ENCODE data around the gene SMG1. TPM values are rescaled to one million over a fixed set of nuclear protein-coding genes. Genes with fewer than 3 reads are reported as not detected.
A peak's percentile ranks its signal among the peaks of the same experiment; 100 is the strongest.
"Not testable (repeated sequence)": the region's sequence is repeated elsewhere in the genome, so short reads cannot be mapped to it uniquely, and the experiment has no call there.

Gene SMG1
- total and polyA plus RNA-seq, 10 of the 15 experiments (the other 5 are each of a cell fraction or from before 2014, with no cell fraction given) = 3.9 to 66.7 (median 37.0) TPM

- not testable (repeated sequence) for DNase-seq (ENCODE audit: low read depth, low spot score)
- TF ChIP-seq ATF7 (IDR thresholded peaks at IDR 0.05; ENCODE audit: low read depth) = peak; percentile 73
- 0 out of 2 replicates have a peak, but pooled peaks have one; percentile 40 for TF ChIP-seq MLLT1 (IDR thresholded peaks at IDR 0.05)
These were observed 57.0 kb downstream of the SMG1 start for GRCh38 chr16:18869043-18869771.

DNA sequence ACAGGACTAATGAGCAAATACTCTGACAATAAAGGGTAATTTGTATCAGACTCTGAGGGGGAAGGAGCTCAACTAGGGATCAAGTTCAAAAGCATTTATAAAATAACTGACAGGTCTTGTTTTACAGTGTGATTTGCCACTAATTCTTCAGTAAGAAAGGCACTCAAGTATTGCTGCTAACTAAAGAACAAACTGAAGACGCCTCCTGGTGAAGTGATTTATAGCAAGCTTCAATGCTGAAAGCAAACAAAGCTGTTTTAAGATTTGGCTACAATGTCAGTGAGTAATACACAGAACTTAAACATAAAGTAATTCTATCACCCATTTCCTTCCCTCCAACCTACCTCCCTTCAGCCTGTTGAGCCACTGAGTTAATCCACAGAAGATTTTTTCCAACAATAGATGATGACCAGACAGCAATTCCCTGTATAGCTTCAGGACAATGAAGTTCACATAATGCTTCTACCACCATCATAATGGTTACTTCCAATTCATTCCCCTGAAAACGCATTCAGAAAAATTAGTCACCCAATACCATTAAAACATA, 59.9 kb downstream of the SMG1 start:
- H3K9ac ChIP-seq (ENCODE audit: control insufficient read depth, insufficient read depth, low read length); H3K36me3 ChIP-seq (ENCODE audit: control insufficient read depth in 2 of 2, insufficient read depth in 2 of 2, low read length in 1 of 2); H3K9me3 ChIP-seq (replicated peaks; ENCODE audit: control insufficient read depth, insufficient read depth, low read length); intact Hi-C loops (cut with micrococcal nuclease; ENCODE audit: unreplicated experiment); H3K4me2 ChIP-seq (ENCODE audit: control insufficient read depth, insufficient read depth); SMC1A ChIA-PET (ENCODE audit: uncharacterized antibody, unreplicated experiment); FAIRE-seq; CTCF ChIA-PET; H3K27me3 ChIP-seq (replicated peaks in 1 of 2; ENCODE audit: control insufficient read depth in 2 of 2, insufficient read depth in 2 of 2, low read length in 1 of 2); H2AFZ ChIP-seq (ENCODE audit: control insufficient read depth, low read depth, low read length); POLR2A ChIA-PET; BruUV-seq (replicated peaks); H3K79me2 ChIP-seq (ENCODE audit: control insufficient read depth, insufficient read depth, low read length); H3K4me1 ChIP-seq (ENCODE audit: control insufficient read depth, insufficient read depth, low read length); in situ Hi-C loops (cut with MboI); H3K4me3 ChIP-seq; H3K27ac ChIP-seq (ENCODE audit: control insufficient read depth, insufficient read depth); ATAC-seq; DNase-seq (ENCODE audit: low read depth, low spot score); RAD21 ChIA-PET (ENCODE audit: unreplicated experiment); H4K20me1 ChIP-seq (ENCODE audit: control insufficient read depth, insufficient read depth): not testable (repeated sequence)
- WGBS (ENCODE audit: insufficient coverage, insufficient replicate concordance, low lambda C conversion rate, missing lambda C conversion rate) = 95% methylated on average over 2 of the region's 2 CpGs

More at GRCh38 chr16:18869043-18869771, 57.0 kb downstream of the SMG1 start:
- RAD21 ChIA-PET (ENCODE audit: unreplicated experiment); FAIRE-seq; H3K4me2 ChIP-seq (ENCODE audit: control insufficient read depth, insufficient read depth); H4K20me1 ChIP-seq (ENCODE audit: control insufficient read depth, insufficient read depth); H3K27me3 ChIP-seq (replicated peaks in 1 of 2; ENCODE audit: control insufficient read depth in 2 of 2, insufficient read depth in 2 of 2, low read length in 1 of 2); H2AFZ ChIP-seq (ENCODE audit: control insufficient read depth, low read depth, low read length); H3K4me1 ChIP-seq (ENCODE audit: control insufficient read depth, insufficient read depth, low read length); H3K9ac ChIP-seq (ENCODE audit: control insufficient read depth, insufficient read depth, low read length); in situ Hi-C loops (cut with MboI); H3K9me3 ChIP-seq (replicated peaks; ENCODE audit: control insufficient read depth, insufficient read depth, low read length); POLR2A ChIA-PET; CTCF ChIA-PET; H3K79me2 ChIP-seq (ENCODE audit: control insufficient read depth, insufficient read depth, low read length); H3K27ac ChIP-seq (ENCODE audit: control insufficient read depth, insufficient read depth); H3K36me3 ChIP-seq (ENCODE audit: control insufficient read depth in 2 of 2, insufficient read depth in 2 of 2, low read length in 1 of 2); intact Hi-C loops (cut with micrococcal nuclease; ENCODE audit: unreplicated experiment); H3K4me3 ChIP-seq; ATAC-seq: not testable (repeated sequence)
- TSS peak; percentile 21 for BruUV-seq (replicated peaks)
- SMC1A ChIA-PET (ENCODE audit: uncharacterized antibody, unreplicated experiment) = interaction anchor here (1.7 kb wide), 1 partner anchor 65 kb away, joined by 3 read pairs; no protein-coding TSS in a partner anchor
- 96% methylated on average over 2 of the region's 2 CpGs for WGBS (ENCODE audit: insufficient coverage, insufficient replicate concordance, low lambda C conversion rate, missing lambda C conversion rate)

DNA sequence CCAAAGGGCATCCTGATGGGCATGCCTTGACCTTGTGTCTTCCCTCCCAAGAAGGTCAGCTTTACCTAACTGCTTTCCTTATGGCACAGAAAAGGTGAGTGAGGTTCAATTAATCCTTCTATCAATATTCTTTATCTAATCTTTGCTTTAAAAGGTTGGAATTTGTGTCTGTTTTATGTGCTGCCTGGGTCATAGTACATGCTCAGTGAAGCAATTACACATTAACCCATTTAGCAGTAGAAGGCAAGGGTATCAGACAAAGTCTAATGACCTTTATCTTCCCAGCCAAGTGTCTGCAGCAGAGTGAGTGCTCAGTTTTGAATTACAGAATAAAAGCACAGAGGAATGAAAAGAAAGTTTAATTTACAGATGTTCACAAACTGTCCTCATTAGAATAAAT, 63.3 kb downstream of the SMG1 start:
- H4K20me1 ChIP-seq (ENCODE audit: control insufficient read depth, insufficient read depth); H3K79me2 ChIP-seq (ENCODE audit: control insufficient read depth, insufficient read depth, low read length); intact Hi-C loops (cut with micrococcal nuclease; ENCODE audit: unreplicated experiment); H3K9me3 ChIP-seq (replicated peaks; ENCODE audit: control insufficient read depth, insufficient read depth, low read length); DNase-seq (ENCODE audit: low read depth, low spot score); H3K27me3 ChIP-seq (replicated peaks in 1 of 2; ENCODE audit: control insufficient read depth in 2 of 2, insufficient read depth in 2 of 2, low read length in 1 of 2); H3K27ac ChIP-seq (ENCODE audit: control insufficient read depth, insufficient read depth); in situ Hi-C loops (cut with MboI); H3K4me2 ChIP-seq (ENCODE audit: control insufficient read depth, insufficient read depth); H3K4me3 ChIP-seq; H3K36me3 ChIP-seq (ENCODE audit: control insufficient read depth in 2 of 2, insufficient read depth in 2 of 2, low read length in 1 of 2); H3K4me1 ChIP-seq (ENCODE audit: control insufficient read depth, insufficient read depth, low read length); H3K9ac ChIP-seq (ENCODE audit: control insufficient read depth, insufficient read depth, low read length); FAIRE-seq; H2AFZ ChIP-seq (ENCODE audit: control insufficient read depth, low read depth, low read length); CTCF ChIA-PET; ATAC-seq; POLR2A ChIA-PET; SMC1A ChIA-PET (ENCODE audit: uncharacterized antibody, unreplicated experiment); RAD21 ChIA-PET (ENCODE audit: unreplicated experiment); BruUV-seq (replicated peaks): not testable (repeated sequence)

All from GM12878 (cell line).